Colonic mucosa (tissue), 4 donors: ENCODE data around the gene BMP2. TPM values are rescaled to one million over a fixed set of nuclear protein-coding genes. Genes with fewer than 3 reads are reported as not detected.

Experiments
- DNase-seq: peaks from one replicate; pipeline ENCODE4 v3.0.0-alpha.2; 2020
- H3K27ac ChIP-seq: fragments of 200-600 bp; one replicate; pipeline ENCODE4 v1.8.0; 2021
- H3K27me3 ChIP-seq: fragments of 200-600 bp; one replicate; pipeline ENCODE4 v1.8.0; 2021
- H3K36me3 ChIP-seq: fragments of 200-600 bp; one replicate; pipeline ENCODE4 v1.8.0; 2021
- H3K4me1 ChIP-seq: fragments of 200-600 bp; one replicate; pipeline ENCODE4 v1.8.0; 2021; ENCODE audit warnings: mild to moderate bottlenecking
- H3K4me3 ChIP-seq: fragments of 200-600 bp; one replicate; pipeline ENCODE4 v1.8.0; 2021
- H3K9ac ChIP-seq, 2 donors: one replicate each; pipeline ENCODE4 v1.7.0; 2013; ENCODE audit warnings: control low read depth in 2 of 2, low read depth in 2 of 2, low read length in 2 of 2
- H3K9me3 ChIP-seq: fragments of 200-600 bp; one replicate; pipeline ENCODE4 v1.8.0; 2021
- CTCF ChIP-seq: fragments of 200-600 bp; IDR thresholded peaks from one replicate; pipeline ENCODE4 v1.8.0; 2022; ENCODE audit warnings: antibody characterized with exemption, mild to moderate bottlenecking
- intact Hi-C: fragments of 100-400 bp; cut with DNase I; formaldehyde crosslinking; loops from one replicate; pipeline ENCODE4 v1.14.1; 2022
- total RNA-seq, 2 donors: library from RNA; stranded (reverse); fragmentation: NEBNext Ultra II Directional in 1 of 2; extraction: Animal tissue kit (Norgen Biotek cat#: 25700) in 1 of 2; gene quantifications; one replicate each; pipeline ENCODE4 v1.2.1, GENCODE V29; 2021
- donor health status: healthy.
- donor health status: DM: no; HTN: no; CAD: no.
- donor health status: DM: no; HTN: no; CAD: no.

The BMP2 gene
- total RNA-seq, 2 donors from 2014 or later = 25.3 to 57.3 TPM

DNA sequence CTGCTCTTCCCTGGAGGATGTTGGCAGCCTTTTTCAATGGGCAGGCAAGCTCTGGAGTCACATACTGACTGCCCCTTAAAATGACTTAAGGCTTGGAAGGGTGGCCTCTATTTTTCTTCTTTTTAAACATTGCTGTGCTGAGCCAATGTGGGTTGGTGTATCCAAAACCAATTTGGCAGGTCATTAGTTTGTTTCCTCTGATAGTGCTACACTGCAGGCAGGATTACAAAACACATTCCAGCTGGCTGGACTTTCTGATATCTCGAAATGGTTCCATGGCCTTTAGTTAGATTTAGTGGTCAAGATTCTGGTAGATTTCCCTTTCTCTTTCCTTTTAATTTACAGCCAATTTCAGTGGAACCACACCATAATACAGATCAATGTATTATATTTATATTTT is 28.1 kb upstream of the BMP2 start:
- H3K9me3 ChIP-seq = no peaks in the 10 kb centered on the region
- H3K4me3 ChIP-seq = no peak overlapping the region
- no peak overlapping the region for H3K27ac ChIP-seq
- no peak for DNase-seq
- H3K9ac ChIP-seq = no peak overlapping the region
- intact Hi-C loops = no loop called here
- TF ChIP-seq CTCF = no peak
- H3K27me3 ChIP-seq = no peaks in the 10 kb centered on the region
- no peaks in the 10 kb centered on the region for H3K36me3 ChIP-seq
- no peaks in the 10 kb centered on the region for H3K4me1 ChIP-seq

GRCh38 chr20:6740096-6740495 is 27.4 kb upstream of the BMP2 start:
- no peaks in the 10 kb centered on the region for H3K9me3 ChIP-seq
- no peaks in the 10 kb centered on the region for H3K27me3 ChIP-seq
- no peaks in the 10 kb centered on the region for H3K36me3 ChIP-seq
- H3K27ac ChIP-seq = no peak overlapping the region
- H3K9ac ChIP-seq = no peak overlapping the region
- no peak for DNase-seq
- H3K4me3 ChIP-seq = no peak overlapping the region
- TF ChIP-seq CTCF = no peak
- intact Hi-C loops = no loop called here
- no peaks in the 10 kb centered on the region for H3K4me1 ChIP-seq

DNA sequence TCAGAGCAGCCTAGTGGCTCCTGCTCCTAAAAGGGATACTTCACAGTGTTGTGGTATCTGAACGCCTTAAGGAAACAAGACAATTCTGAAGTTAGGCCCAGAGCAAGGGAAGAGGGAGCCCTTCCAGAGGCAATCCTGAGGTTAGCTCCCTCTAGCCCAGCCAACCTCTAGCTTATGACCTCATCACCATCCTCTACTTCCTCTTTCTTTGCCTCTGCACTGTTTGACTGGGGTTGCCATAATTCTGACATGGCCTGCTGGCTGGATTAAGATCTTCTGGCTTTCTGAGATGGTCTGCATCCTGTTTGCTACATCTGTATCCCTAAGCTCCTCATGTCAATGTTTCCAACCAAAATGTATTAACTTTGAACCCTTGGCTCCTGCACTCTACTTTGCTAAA is 23.3 kb upstream of the BMP2 start:
- no peak for DNase-seq
- Histone ChIP-seq H3K4me3 (no peak overlapping the region), H3K27ac (no peak overlapping the region), H3K27me3 (no peaks in the 10 kb centered on the region), H3K4me1 (no peaks in the 10 kb centered on the region), H3K36me3 (no peaks in the 10 kb centered on the region), H3K9me3 (no peaks in the 10 kb centered on the region), H3K9ac (no peak overlapping the region)
- no peak for TF ChIP-seq CTCF
- intact Hi-C loops = no loop called here

DNA sequence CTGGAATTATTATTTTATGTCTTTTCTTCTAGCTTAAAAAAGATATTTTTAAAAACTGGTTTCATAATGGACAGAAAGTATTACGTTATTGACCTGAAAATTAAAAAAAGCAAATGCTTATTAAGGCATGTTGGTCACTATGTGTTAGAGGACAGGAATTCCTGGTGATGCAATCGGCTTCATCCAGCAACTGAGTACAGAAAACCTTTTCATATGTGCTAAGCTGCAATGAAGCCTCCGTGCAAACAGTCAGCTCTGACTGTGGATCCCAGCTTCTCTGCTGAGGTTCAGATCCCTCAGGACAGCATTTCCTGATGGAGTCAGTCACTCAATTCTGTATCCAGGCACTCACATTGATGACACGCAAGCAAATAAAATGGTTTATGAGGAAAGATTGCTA is 22.7 kb upstream of the BMP2 start:
- Histone ChIP-seq H3K4me3 (no peak overlapping the region), H3K36me3 (no peaks in the 10 kb centered on the region), H3K27me3 (no peaks in the 10 kb centered on the region), H3K27ac (no peak overlapping the region), H3K9me3 (no peaks in the 10 kb centered on the region), H3K9ac (no peak overlapping the region), H3K4me1 (no peaks in the 10 kb centered on the region)
- no peak for TF ChIP-seq CTCF
- intact Hi-C loops = no loop called here
- DNase-seq = no peak

GRCh38 chr20:6746901-6747609 is 20.4 kb upstream of the BMP2 start:
- intact Hi-C loops = no loop called here
- H3K36me3 ChIP-seq = no peaks in the 10 kb centered on the region
- no peak for DNase-seq
- H3K4me1 ChIP-seq = no peaks in the 10 kb centered on the region
- no peak overlapping the region for H3K9ac ChIP-seq
- no peak overlapping the region for H3K27ac ChIP-seq
- H3K27me3 ChIP-seq = no peaks in the 10 kb centered on the region
- no peak for TF ChIP-seq CTCF
- H3K4me3 ChIP-seq = no peak overlapping the region
- H3K9me3 ChIP-seq = no peaks in the 10 kb centered on the region
